HepG2 (cell line): Measurements from ENCODE around the gene SLC29A2. TPM values are rescaled to one million over a fixed set of nuclear protein-coding genes. Genes with fewer than 3 reads are reported as not detected.

ENCODE experiments used
- ARID4A ChIP-seq: sonication (generic); formaldehyde crosslinking; IDR thresholded peaks from 2 replicates; pipeline ENCODE4 v1.5.0; 2020; ENCODE audit warnings: mild to moderate bottlenecking, missing genetic modification reagents, borderline replicate concordance
- BCLAF1 ChIP-seq: fragments of 450-650 bp; IDR thresholded peaks from 2 replicates; pipeline ENCODE4 v1.6.1; 2017; ENCODE audit warnings: mild to moderate bottlenecking
- E2F5 ChIP-seq: sonication (generic); formaldehyde crosslinking; conservative IDR thresholded peaks from 2 replicates; pipeline ENCODE4 v1.4.0; 2020; ENCODE audit warnings: missing genetic modification reagents
- HIVEP1 ChIP-seq: sonication (generic); formaldehyde crosslinking; IDR thresholded peaks from 2 replicates; pipeline ENCODE4 v1.4.0; 2020; ENCODE audit warnings: mild to moderate bottlenecking, missing genetic modification reagents
- HNF4A ChIP-seq: sonication (generic); formaldehyde crosslinking; IDR thresholded peaks from 2 replicates; pipeline ENCODE4 v1.4.0; 2020; ENCODE audit warnings: missing genetic modification reagents
- IRF2 ChIP-seq: IDR thresholded peaks from 2 replicates; pipeline ENCODE4 v1.6.1; 2018; ENCODE audit warnings: missing genetic modification reagents, missing compliant biosample characterization
- NONO ChIP-seq, 2 experiments: fragments of 450-650 bp in 1 of 2; sonication (generic) in 1 of 2; formaldehyde crosslinking in 1 of 2; IDR thresholded peaks in 1 of 2; conservative IDR thresholded peaks in 1 of 2; 2 replicates each; pipeline versions ENCODE4 v1.6.1 to v1.8.0; 2017 to 2022; ENCODE audit warnings: mild to moderate bottlenecking in 1 of 2, missing genetic modification reagents in 1 of 2, moderate library complexity in 1 of 2
- PHF5A ChIP-seq: IDR thresholded peaks from one replicate; pipeline ENCODE4 v1.6.1; 2018; ENCODE audit warnings: low read depth, missing genetic modification reagents; ENCODE audit not compliant: unreplicated experiment
- SMARCE1 ChIP-seq: fragments of 450-650 bp; IDR thresholded peaks from 2 replicates; pipeline ENCODE4 v1.6.1; 2017; ENCODE audit warnings: borderline replicate concordance
- TEAD3 ChIP-seq: optimal IDR thresholded peaks from 2 replicates; pipeline ENCODE3; 2016; ENCODE audit warnings: borderline replicate concordance
- YEATS2 ChIP-seq: sonication (generic); formaldehyde crosslinking; IDR thresholded peaks from 2 replicates; pipeline ENCODE4 v1.4.0; 2020; ENCODE audit warnings: missing genetic modification reagents, borderline replicate concordance
- ZBTB20 ChIP-seq: sonication (generic); formaldehyde crosslinking; IDR thresholded peaks from 2 replicates; pipeline ENCODE4 v1.8.1; 2023; ENCODE audit warnings: missing genetic modification reagents, low read depth, mild to moderate bottlenecking, borderline replicate concordance
- ZBTB34 ChIP-seq: sonication (generic); formaldehyde crosslinking; IDR thresholded peaks from 2 replicates; pipeline ENCODE4 v1.8.0; 2022; ENCODE audit warnings: mild to moderate bottlenecking, missing genetic modification reagents
- ZBTB7A ChIP-seq: sonication (generic); formaldehyde crosslinking; IDR thresholded peaks from 2 replicates; pipeline ENCODE4 v1.8.0; 2022; ENCODE audit warnings: mild to moderate bottlenecking, missing genetic modification reagents
- ZNF710 ChIP-seq: sonication (generic); formaldehyde crosslinking; IDR thresholded peaks from 2 replicates; pipeline ENCODE4 v1.5.0; 2020; ENCODE audit warnings: mild to moderate bottlenecking, missing genetic modification reagents, borderline replicate concordance
- polyA plus RNA-seq, 8 experiments: library from polyadenylated mRNA; depleted of rRNA in 3 of 8; stranded (reverse) in 7 of 8; unstranded in 1 of 8; fragments of >200 nt; fragmentation: Illumina TruSeq in 4 of 8; extraction: Trizol in 4 of 8; gene quantifications; 2 replicates each; pipeline versions ENCODE4 v1.2.1 to v1.2.3, GENCODE V29; 2011 to 2016; ENCODE audit warnings: low read depth in 4 of 8, missing spikeins in 1 of 8, mixed read lengths in 1 of 8; ENCODE audit not compliant: insufficient read depth in 1 of 8
- total RNA-seq, 5 experiments: library from RNA; depleted of rRNA; stranded (reverse); fragments of >200 nt; fragmentation: Illumina TruSeq; extraction: Trizol; gene quantifications; 2 replicates each; pipeline ENCODE4 v1.2.3, GENCODE V29; 2016; ENCODE audit warnings: low read depth in 1 of 5

SLC29A2 gene
- total and polyA plus RNA-seq, 2 of the 13 experiments (the other 11 are each of a cell fraction or from before 2014, with no cell fraction given), result 0.63 to 0.66 TPM

GRCh38 chr11:66336234-66337102 lies 35.1 kb downstream of the SLC29A2 start, which contains the start of gene RIN1 (continued):
- TF ChIP-seq ZNF710 (CRISPR knock-in tag) (peak; percentile 80; the same call in 1 of the 2 replicates), TEAD3 (CRISPR knock-in tag) (peak; percentile 83), ARID4A (CRISPR knock-in tag) (peak; percentile 97; the same call in 1 of the 2 replicates), ZBTB20 (CRISPR knock-in tag) (0 out of 2 replicates have a peak, but pooled peaks have one; percentile 79), ZBTB7A (CRISPR knock-in tag) (peak; percentile 89), HIVEP1 (peak; percentile 91), NONO (IDR thresholded peaks at IDR 0.05) (no peak), NONO (CRISPR knock-in tag; conservative IDR thresholded peaks at IDR 0.05) (peak; percentile 94), E2F5 (CRISPR knock-in tag) (no peak), HNF4A (CRISPR knock-in tag) (peak; percentile 68), BCLAF1 (no peak), ZBTB34 (CRISPR knock-in tag) (0 out of 2 replicates have a peak, but pooled peaks have one; percentile 68), YEATS2 (CRISPR knock-in tag) (peak; percentile 87), IRF2 (peak; percentile 94), PHF5A (CRISPR knock-in tag) (peak; percentile 74), SMARCE1 (no peak)
